ENCODE results near the gene OR8B8. TPM values are rescaled to one million over a fixed set of nuclear protein-coding genes. Genes with fewer than 3 reads are reported as not detected.

Gene OR8B8
- total RNA-seq, 1 donor from 2014 or later = not detected

DNA sequence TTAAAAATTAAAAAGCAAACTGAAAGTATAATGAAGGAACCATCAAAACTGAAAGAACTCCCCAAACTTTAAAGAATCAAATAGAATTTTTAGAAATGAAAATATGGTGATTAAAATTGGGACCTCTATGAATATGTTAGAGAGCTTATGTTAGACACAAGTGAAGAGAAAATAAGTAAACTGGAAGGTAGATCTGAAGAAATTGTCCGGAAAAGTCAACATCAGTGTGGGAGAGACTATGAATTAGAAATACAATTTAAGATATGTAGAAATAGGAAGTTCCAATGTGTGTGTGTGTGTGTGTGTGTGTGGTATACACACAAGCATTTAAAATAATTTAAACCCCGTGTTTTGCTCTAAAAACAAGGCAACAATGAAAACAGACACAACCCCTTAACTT, 15.9 kb downstream of the OR8B8 start:
- H3K4me3 Mint-ChIP-seq (ENCODE audit: unreplicated experiment) = no peak overlapping the region
- TF ChIP-seq, protein P1, sequence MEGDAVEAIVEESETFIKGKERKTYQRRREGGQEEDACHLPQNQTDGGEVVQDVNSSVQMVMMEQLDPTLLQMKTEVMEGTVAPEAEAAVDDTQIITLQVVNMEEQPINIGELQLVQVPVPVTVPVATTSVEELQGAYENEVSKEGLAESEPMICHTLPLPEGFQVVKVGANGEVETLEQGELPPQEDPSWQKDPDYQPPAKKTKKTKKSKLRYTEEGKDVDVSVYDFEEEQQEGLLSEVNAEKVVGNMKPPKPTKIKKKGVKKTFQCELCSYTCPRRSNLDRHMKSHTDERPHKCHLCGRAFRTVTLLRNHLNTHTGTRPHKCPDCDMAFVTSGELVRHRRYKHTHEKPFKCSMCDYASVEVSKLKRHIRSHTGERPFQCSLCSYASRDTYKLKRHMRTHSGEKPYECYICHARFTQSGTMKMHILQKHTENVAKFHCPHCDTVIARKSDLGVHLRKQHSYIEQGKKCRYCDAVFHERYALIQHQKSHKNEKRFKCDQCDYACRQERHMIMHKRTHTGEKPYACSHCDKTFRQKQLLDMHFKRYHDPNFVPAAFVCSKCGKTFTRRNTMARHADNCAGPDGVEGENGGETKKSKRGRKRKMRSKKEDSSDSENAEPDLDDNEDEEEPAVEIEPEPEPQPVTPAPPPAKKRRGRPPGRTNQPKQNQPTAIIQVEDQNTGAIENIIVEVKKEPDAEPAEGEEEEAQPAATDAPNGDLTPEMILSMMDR (IDR thresholded peaks at IDR 0.05; ENCODE audit: partially characterized antibody, unreplicated experiment) = no peak
- H3K36me3 Mint-ChIP-seq (ENCODE audit: unreplicated experiment) = peaks cover 15% of the 10 kb centered on the region

DNA sequence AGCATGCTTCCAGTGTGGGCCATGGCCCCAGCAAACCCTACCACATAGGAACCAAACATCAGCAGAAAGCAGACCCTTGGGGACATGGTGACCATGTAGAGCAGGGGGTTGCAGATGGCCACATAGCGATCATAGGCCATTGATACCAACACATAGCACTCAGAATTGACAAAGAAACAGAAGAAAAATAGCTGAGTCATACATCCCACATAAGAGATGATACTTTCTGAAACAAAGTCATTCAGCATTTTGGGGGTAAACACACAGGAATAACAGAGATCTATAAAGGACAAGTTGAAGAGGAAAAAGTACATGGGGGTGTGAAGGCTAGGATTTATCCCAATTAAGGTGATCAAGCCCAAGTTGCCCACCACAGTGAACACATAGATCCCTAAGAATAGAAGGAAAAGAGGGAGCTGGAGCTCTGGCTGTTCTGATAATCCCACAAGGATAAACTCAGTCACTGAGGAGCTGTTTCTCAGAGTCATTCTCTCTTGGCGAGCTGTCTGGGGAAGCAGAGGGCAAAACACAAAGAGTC, 21.0 kb downstream of the OR8B8 start, which contains the start of gene OR8B4:
Gene OR8B4, minus strand, starts transcription at position 488 of the 538 bp plus-strand sequence. Its CDS starts 0 bp downstream, at position 488.
- no peak within 1 kb of the TSS for H3K27ac Mint-ChIP-seq (ENCODE audit: unreplicated experiment)
- H3K4me1 Mint-ChIP-seq (ENCODE audit: low read depth, unreplicated experiment) = no peaks in the 10 kb centered on the region
- no peaks in the 10 kb centered on the region for H3K9me3 Mint-ChIP-seq (ENCODE audit: unreplicated experiment)
- peaks cover 7% of the 10 kb centered on the region for H3K36me3 Mint-ChIP-seq (ENCODE audit: unreplicated experiment)
- DNase-seq = no peak
- no peak within 1 kb of the TSS for H3K4me3 Mint-ChIP-seq (ENCODE audit: unreplicated experiment)
- H3K27me3 Mint-ChIP-seq (ENCODE audit: unreplicated experiment) = peaks cover 3% of the 10 kb centered on the region
- TF ChIP-seq, protein P1 (IDR thresholded peaks at IDR 0.05; ENCODE audit: partially characterized antibody, unreplicated experiment) = no peak

More for the DNA sequence above, 15.9 kb downstream of the OR8B8 start:
- DNase-seq = no peak
- peaks cover 3% of the 10 kb centered on the region for H3K4me1 Mint-ChIP-seq (ENCODE audit: low read depth, unreplicated experiment)
- H3K9me3 Mint-ChIP-seq (ENCODE audit: unreplicated experiment) = no peaks in the 10 kb centered on the region
- H3K27me3 Mint-ChIP-seq (ENCODE audit: unreplicated experiment) = no peaks in the 10 kb centered on the region
- no peak overlapping the region for H3K27ac Mint-ChIP-seq (ENCODE audit: unreplicated experiment)

DNA sequence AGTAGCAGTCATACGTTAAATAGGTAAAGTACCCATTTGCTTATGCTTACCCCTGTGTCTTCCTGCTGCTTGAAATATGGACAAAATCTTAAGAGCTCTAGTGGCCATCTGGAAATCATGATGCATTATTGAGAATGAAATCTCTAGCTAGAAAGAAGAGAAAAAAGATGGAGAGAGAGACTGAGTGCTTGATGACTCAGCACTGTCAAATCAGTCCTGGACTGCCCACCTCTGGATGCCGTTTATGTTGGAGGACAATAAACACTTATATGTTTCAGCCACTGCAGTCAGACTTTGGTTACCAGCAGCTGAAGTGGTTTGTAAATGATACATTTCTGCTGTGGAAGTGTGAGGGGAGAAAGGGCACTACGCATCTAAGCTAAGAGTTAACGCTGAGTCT, 24.5 kb downstream of the OR8B8 start:
- H3K4me3 Mint-ChIP-seq (ENCODE audit: unreplicated experiment) = no peak overlapping the region
- H3K27ac Mint-ChIP-seq (ENCODE audit: unreplicated experiment) = no peak overlapping the region
- H3K27me3 Mint-ChIP-seq (ENCODE audit: unreplicated experiment) = peaks cover 3% of the 10 kb centered on the region
- no peak for DNase-seq
- no peaks in the 10 kb centered on the region for H3K4me1 Mint-ChIP-seq (ENCODE audit: low read depth, unreplicated experiment)
- TF ChIP-seq, protein P1 (IDR thresholded peaks at IDR 0.05; ENCODE audit: partially characterized antibody, unreplicated experiment) = no peak
- H3K36me3 Mint-ChIP-seq (ENCODE audit: unreplicated experiment) = no peaks in the 10 kb centered on the region
- no peaks in the 10 kb centered on the region for H3K9me3 Mint-ChIP-seq (ENCODE audit: unreplicated experiment)

DNA sequence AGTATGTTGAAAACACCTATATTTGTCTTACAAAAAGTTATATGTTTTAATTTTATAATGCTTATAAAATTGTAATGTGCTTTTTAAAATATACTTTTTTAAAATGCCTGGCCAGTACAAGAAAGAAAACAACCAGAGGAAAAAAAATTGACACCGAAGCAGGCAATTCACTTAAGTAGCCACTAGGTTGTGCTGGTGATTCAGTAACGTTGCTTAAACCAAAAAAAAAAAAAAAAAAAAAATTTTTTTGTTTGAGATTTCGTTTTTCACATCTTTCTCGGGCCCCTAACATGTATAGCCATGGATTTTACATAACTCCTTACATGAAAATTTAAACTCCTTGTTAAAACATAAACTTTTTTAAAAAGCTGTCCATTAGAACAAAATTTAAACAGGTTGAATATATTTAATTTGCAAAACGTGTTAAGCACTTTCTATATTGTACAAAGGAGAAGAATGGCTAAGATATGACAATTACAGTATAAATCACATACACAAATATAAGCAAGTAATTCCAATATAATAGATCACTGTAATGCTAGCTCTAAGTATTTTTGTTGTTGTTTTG, 30.1 kb downstream of the OR8B8 start:
- Mint-ChIP-seq H3K27ac (ENCODE audit: unreplicated experiment) (no peak overlapping the region), H3K4me1 (ENCODE audit: low read depth, unreplicated experiment) (no peaks in the 10 kb centered on the region), H3K27me3 (ENCODE audit: unreplicated experiment) (no peaks in the 10 kb centered on the region), H3K9me3 (ENCODE audit: unreplicated experiment) (peaks cover 1% of the 10 kb centered on the region), H3K4me3 (ENCODE audit: unreplicated experiment) (no peak overlapping the region), H3K36me3 (ENCODE audit: unreplicated experiment) (no peaks in the 10 kb centered on the region)
- no peak for DNase-seq
- TF ChIP-seq, protein P1 (IDR thresholded peaks at IDR 0.05; ENCODE audit: partially characterized antibody, unreplicated experiment) = peak; percentile 69

- Mint-ChIP-seq H3K4me3 (ENCODE audit: unreplicated experiment) (no peak overlapping the region), H3K36me3 (ENCODE audit: unreplicated experiment) (no peaks in the 10 kb centered on the region), H3K9me3 (ENCODE audit: unreplicated experiment) (peaks cover 1% of the 10 kb centered on the region), H3K4me1 (ENCODE audit: low read depth, unreplicated experiment) (no peaks in the 10 kb centered on the region), H3K27ac (ENCODE audit: unreplicated experiment) (no peak overlapping the region), H3K27me3 (ENCODE audit: unreplicated experiment) (no peaks in the 10 kb centered on the region)
- TF ChIP-seq, protein P1 (IDR thresholded peaks at IDR 0.05; ENCODE audit: partially characterized antibody, unreplicated experiment) = no peak
- DNase-seq = no peak
Measured at GRCh38 chr11:124409906-124410305, 35.6 kb downstream of the OR8B8 start.
